GM12873 (cell line): ENCODE results near the gene PXDN.

Source experiments
- TF ChIP-seq, protein P1 (sequence below): IDR thresholded peaks from 2 replicates; pipeline ENCODE4 v1.5.1; 2012; ENCODE audit warnings: low read depth, mild to moderate bottlenecking, moderate library complexity, low read length, control low read depth; ENCODE audit not compliant: insufficient read depth; ENCODE audit errors: missing control alignments

Gene PXDN

DNA sequence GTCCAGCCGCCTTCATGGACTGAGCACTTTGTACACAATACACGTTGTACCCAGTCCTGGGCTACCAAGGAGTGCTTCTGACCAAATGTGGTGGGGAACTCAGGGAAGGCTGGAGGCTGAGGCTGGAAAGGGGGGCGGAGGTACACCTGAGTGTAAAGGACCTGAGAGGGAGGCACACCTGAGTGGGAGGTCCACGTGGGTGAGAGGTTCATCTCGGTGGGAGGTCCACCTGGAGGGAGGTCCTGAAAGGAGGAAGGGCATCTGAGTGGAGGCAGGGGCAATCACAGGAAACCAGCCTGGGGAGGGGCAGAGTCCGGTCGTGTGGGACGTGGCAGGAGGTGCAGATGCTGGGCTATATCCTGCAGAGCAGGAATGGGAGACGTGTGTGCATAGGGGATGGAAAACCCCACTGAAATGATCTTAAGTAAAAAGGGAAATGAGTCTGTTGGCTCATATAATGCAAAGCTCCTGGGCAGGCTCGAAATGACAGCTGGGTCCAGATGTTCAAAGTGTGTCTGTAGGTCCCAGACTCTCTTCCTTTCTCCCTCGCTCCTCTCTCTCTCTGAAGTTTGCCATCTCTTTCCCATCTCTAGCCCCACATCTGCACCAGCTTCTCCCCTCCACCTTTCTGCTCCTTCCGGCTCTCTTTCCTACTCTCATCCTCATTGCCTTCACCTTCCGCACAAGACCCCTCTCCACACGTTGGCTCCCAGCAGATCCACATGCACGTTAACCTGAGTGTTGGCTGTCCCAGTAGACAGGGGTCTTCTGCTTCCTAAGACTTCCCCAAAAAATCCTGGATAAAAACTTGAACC is 137.7 kb downstream of the PXDN start:
- TF ChIP-seq, protein P1, sequence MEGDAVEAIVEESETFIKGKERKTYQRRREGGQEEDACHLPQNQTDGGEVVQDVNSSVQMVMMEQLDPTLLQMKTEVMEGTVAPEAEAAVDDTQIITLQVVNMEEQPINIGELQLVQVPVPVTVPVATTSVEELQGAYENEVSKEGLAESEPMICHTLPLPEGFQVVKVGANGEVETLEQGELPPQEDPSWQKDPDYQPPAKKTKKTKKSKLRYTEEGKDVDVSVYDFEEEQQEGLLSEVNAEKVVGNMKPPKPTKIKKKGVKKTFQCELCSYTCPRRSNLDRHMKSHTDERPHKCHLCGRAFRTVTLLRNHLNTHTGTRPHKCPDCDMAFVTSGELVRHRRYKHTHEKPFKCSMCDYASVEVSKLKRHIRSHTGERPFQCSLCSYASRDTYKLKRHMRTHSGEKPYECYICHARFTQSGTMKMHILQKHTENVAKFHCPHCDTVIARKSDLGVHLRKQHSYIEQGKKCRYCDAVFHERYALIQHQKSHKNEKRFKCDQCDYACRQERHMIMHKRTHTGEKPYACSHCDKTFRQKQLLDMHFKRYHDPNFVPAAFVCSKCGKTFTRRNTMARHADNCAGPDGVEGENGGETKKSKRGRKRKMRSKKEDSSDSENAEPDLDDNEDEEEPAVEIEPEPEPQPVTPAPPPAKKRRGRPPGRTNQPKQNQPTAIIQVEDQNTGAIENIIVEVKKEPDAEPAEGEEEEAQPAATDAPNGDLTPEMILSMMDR: no peak

DNA sequence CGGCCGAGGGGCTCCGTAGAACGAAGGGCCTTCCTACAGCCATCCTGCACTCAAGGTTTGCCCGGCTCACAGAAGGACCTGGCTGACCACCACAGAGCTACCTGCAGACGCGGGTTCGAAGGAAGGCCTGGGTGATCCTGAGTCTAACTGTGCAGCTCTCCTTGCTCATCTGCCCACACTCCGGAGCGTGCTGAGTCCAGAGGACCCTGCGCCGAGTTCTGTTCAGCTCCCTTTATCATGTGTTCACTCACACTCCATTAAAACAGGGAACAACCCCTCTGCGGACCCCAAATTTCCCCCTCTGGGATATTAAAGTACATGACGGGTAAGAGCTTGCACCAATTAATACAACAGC is 138.3 kb downstream of the PXDN start:
- TF ChIP-seq, protein P1: no peak

DNA sequence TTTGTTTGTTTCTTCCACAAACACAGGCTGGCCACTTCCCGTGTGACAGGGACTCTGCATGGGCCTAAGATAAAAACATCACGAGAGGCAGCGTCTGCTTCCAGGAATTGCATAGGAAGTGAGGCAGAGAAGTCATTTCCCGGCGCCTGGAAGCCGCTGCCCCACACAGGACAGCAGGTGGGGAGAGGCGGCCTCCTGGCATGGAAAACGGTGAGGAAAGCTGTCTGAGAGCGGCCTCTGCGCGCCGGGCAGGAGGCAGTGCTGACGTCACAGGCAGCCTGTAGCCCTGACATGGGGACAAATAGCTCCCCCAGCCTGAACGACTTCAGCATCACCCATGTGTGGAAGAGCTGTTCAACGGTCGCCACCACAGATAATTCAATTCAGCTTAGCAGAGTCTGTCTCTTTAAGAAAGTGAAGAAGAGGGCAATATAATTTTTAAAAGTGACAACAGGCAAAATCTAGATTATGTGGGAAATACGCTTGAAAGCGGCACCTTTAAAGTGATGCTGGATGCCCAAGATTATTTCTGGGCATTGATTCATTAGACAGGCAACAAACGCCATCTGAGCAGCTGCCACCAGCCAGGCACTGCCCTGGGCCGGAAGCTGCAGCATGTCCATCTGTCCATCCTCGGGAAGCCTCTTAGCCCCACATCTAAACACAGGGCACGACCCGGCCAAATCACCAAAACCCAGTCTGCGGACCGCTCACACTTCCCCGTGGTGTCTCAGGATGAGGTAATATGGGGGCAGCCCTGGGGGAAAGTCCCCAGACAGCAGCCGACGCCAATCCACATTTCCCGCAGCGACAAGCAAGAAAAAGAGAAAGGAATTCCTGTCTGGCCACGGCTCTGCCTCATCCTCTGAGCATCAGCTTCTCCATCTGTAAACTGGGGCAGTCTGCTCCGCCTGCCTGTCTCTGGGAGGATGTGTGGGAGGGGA is 138.9 kb downstream of the PXDN start:
- TF ChIP-seq, protein P1: no peak

DNA sequence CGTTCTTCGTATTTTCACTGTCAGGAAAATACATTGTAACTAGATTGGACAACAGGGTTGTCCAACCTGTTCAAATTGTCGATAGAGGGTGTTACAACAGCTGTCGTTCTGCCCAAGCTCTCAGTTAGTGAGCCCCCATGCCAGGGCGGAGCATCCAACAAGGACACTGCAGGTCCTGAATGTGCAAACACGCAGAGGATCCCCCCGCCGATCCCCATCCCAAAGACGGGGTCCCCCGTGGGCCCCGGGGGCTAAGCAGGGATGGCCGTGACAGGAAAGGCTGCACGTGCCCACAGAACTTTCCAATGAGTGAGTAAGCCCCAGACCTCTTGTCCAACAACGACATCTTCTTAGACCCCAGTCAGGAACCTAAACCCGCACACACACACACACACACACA is 140.8 kb downstream of the PXDN start:
- TF ChIP-seq, protein P1: no peak

DNA sequence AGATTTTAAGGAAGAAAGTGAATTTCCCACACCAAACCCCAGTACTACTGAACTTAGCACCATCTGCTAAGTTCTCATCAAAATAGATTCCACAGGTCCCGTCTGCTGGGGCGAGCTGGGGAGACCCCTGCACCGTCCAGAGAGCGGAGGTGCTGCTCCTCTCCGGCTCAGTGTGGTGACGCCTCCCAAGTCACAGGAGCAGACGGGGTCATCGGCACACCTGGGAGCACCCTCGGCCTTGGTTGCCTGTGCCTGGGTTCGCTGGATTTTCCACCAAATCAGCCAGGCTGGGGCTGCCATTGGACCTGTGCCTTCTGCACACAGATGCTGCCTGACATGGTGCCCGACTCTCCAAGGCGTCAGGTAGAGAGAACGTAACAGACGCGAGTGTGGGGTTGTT is 141.3 kb downstream of the PXDN start:
- TF ChIP-seq, protein P1: no peak

DNA sequence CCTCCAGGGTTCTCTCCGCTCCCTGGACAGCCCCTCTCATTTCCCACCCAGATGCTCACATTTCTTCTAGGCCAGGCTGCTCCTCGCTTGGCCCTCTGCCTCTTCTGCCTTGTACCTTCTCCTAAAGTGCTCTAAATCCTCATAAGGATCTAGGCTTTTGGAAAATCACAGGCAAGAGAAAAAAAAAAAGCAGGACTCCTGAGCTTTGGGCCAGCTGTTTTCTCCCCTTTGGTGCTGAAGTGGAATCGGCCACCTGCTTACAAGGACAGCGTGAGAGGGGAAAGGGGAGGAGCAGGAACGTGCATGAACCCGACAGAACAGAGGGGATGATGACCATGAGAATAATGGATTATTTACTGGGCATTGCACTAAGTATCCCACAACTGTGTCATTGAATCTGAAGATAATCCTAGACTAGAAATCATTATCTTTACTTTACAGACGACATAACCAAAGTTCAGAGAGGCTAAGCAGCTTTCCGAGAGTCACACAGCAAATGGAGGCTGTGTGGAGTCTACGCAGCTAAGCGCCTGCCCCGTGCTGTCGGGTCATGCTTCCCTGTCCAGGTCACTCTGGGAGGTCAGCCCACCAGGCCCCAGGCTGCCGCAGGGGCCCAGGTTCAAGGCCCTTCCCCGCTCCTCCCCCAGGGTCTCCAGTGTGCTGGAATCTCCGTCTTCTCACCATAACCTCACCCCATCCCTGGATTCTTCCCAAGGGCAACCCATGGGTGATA is 141.9 kb downstream of the PXDN start:
- TF ChIP-seq, protein P1: no peak
